ENCODE measurements around the gene SALL3. TPM values are rescaled to one million over a fixed set of nuclear protein-coding genes. Genes with fewer than 3 reads are reported as not detected.

SALL3 gene
- total RNA-seq, 1 donor from 2014 or later, result 7.7 TPM

DNA sequence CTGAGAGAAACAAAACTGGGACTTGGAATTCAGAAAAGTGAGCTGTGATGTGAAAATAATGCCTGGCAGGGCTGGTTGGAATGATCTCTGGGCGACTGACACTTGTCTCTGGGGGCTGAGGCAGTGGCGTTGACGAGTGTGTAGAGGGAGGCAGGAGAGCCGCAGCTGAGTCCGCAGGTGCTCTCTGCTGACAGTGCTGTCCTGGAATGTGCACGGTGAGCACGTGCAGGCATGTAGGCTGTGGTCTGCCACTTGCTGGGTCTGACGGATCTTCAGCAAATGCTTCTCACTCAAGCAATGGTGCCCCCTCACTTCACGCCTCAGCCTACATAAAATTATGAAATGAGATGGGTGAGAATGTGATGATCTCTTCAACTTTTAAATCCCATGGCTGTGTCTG is 51.1 kb downstream of the SALL3 start:
- no peak overlapping the region for H3K4me3 Mint-ChIP-seq (ENCODE audit: unreplicated experiment)
- peaks cover 3% of the 10 kb centered on the region for H3K27me3 Mint-ChIP-seq (ENCODE audit: low read depth, unreplicated experiment)

DNA sequence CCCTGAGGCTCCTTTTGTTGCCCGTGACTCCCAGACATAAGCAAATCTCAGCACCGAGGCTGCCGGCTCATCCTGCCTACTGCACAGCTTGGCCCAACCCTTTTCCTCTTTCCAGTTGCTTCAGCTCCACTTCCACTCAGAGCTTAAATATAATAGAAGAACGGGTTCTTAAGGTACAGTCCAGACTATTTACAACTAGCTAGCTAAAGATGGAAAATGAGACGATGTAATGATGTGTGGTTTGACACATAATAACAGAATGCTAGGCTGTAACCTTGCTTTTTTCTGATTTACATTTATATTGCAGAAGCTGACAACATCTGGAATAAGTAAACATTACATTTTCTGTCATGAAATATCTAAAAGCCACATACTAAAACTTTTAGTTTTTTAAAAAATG is 62.7 kb downstream of the SALL3 start:
- DNase-seq (ENCODE audit: low read depth), result no peak

More for the DNA sequence above, 51.1 kb downstream of the SALL3 start:
- H3K4me1 Mint-ChIP-seq (ENCODE audit: low read depth, unreplicated experiment), result peaks cover 5% of the 10 kb centered on the region
- no peaks in the 10 kb centered on the region for H3K27me3 ChIP-seq (ENCODE audit: insufficient read depth, low read length)
- H3K4me1 ChIP-seq (ENCODE audit: insufficient read depth, low read length), result no peaks in the 10 kb centered on the region
- FAIRE-seq, result no peak
- TF ChIP-seq, protein P1, sequence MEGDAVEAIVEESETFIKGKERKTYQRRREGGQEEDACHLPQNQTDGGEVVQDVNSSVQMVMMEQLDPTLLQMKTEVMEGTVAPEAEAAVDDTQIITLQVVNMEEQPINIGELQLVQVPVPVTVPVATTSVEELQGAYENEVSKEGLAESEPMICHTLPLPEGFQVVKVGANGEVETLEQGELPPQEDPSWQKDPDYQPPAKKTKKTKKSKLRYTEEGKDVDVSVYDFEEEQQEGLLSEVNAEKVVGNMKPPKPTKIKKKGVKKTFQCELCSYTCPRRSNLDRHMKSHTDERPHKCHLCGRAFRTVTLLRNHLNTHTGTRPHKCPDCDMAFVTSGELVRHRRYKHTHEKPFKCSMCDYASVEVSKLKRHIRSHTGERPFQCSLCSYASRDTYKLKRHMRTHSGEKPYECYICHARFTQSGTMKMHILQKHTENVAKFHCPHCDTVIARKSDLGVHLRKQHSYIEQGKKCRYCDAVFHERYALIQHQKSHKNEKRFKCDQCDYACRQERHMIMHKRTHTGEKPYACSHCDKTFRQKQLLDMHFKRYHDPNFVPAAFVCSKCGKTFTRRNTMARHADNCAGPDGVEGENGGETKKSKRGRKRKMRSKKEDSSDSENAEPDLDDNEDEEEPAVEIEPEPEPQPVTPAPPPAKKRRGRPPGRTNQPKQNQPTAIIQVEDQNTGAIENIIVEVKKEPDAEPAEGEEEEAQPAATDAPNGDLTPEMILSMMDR (IDR thresholded peaks at IDR 0.05; ENCODE audit: insufficient read depth, low read depth, low read length), result no peak
- no peak for TF ChIP-seq EZH2 (IDR thresholded peaks at IDR 0.05; ENCODE audit: insufficient read depth, low read length)
- H3K79me2 ChIP-seq (ENCODE audit: insufficient read depth, low read length), result no peaks in the 10 kb centered on the region
- peaks cover 2% of the 10 kb centered on the region for H3K9me3 Mint-ChIP-seq (ENCODE audit: unreplicated experiment)
- H3K9me3 ChIP-seq (ENCODE audit: insufficient read depth, low read depth, low read length), result no peaks in the 10 kb centered on the region
- no peak overlapping the region for H3K9ac ChIP-seq (ENCODE audit: low read length)
- H2AFZ ChIP-seq (ENCODE audit: low read depth, low read length), result no peak overlapping the region
- H3K27ac Mint-ChIP-seq (ENCODE audit: unreplicated experiment), result no peak overlapping the region
- H3K36me3 Mint-ChIP-seq (ENCODE audit: low read depth, unreplicated experiment), result no peaks in the 10 kb centered on the region
- H3K4me3 ChIP-seq (ENCODE audit: insufficient read depth, low read depth, low read length), result no peak overlapping the region
- no peak overlapping the region for H3K27ac ChIP-seq (ENCODE audit: low read depth, low read length)
- H3K4me2 ChIP-seq (ENCODE audit: low read length), result no peak overlapping the region
- no peaks in the 10 kb centered on the region for H4K20me1 ChIP-seq (ENCODE audit: insufficient read depth, low read length)
- no peaks in the 10 kb centered on the region for H3K36me3 ChIP-seq (ENCODE audit: insufficient read depth, low read length)
- DNase-seq (ENCODE audit: low read depth), result no peak

DNA sequence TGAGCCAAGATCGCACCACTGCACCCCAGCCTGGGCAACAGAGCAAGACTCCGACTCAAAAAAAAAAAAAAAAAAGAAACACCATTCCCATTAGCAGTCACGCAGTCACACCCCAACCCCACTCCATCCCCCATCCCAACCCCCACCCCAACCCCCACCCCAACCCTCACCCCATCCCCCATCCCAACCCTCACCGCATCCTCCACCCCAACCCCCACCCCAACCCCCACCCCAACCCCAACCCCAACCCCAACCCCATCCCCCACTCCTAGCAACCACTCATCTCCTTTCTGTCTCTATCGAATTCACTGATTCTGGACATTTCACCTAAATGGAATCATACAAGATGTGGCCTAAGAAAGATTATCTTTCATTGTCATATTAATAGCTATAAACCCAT is 63.7 kb downstream of the SALL3 start:
- Histone ChIP-seq H3K9me3 (ENCODE audit: insufficient read depth, low read depth, low read length) (no peaks in the 10 kb centered on the region), H3K79me2 (ENCODE audit: insufficient read depth, low read length) (no peaks in the 10 kb centered on the region), H3K27ac (ENCODE audit: low read depth, low read length) (no peak overlapping the region), H2AFZ (ENCODE audit: low read depth, low read length) (no peak overlapping the region), H3K4me1 (ENCODE audit: insufficient read depth, low read length) (no peaks in the 10 kb centered on the region), H3K9ac (ENCODE audit: low read length) (no peak overlapping the region), H3K4me3 (ENCODE audit: insufficient read depth, low read depth, low read length) (no peak overlapping the region), H4K20me1 (ENCODE audit: insufficient read depth, low read length) (no peaks in the 10 kb centered on the region), H3K36me3 (ENCODE audit: insufficient read depth, low read length) (no peaks in the 10 kb centered on the region), H3K27me3 (ENCODE audit: insufficient read depth, low read length) (no peaks in the 10 kb centered on the region), H3K4me2 (ENCODE audit: low read length) (no peak overlapping the region)
- Mint-ChIP-seq H3K4me1 (ENCODE audit: low read depth, unreplicated experiment) (no peaks in the 10 kb centered on the region), H3K4me3 (ENCODE audit: unreplicated experiment) (no peak overlapping the region), H3K36me3 (ENCODE audit: low read depth, unreplicated experiment) (no peaks in the 10 kb centered on the region), H3K27ac (ENCODE audit: unreplicated experiment) (no peak overlapping the region), H3K9me3 (ENCODE audit: unreplicated experiment) (peaks cover 2% of the 10 kb centered on the region), H3K27me3 (ENCODE audit: low read depth, unreplicated experiment) (peaks cover 4% of the 10 kb centered on the region)
- TF ChIP-seq, protein P1 (IDR thresholded peaks at IDR 0.05; ENCODE audit: insufficient read depth, low read depth, low read length), result no peak
- no peak for TF ChIP-seq EZH2 (IDR thresholded peaks at IDR 0.05; ENCODE audit: insufficient read depth, low read length)
- no peak for FAIRE-seq
- DNase-seq (ENCODE audit: low read depth), result no peak

More for the DNA sequence above, 62.7 kb downstream of the SALL3 start:
- Histone ChIP-seq H3K36me3 (ENCODE audit: insufficient read depth, low read length) (no peaks in the 10 kb centered on the region), H3K4me3 (ENCODE audit: insufficient read depth, low read depth, low read length) (no peak overlapping the region), H3K9me3 (ENCODE audit: insufficient read depth, low read depth, low read length) (peaks cover 3% of the 10 kb centered on the region), H3K79me2 (ENCODE audit: insufficient read depth, low read length) (no peaks in the 10 kb centered on the region), H3K9ac (ENCODE audit: low read length) (no peak overlapping the region), H4K20me1 (ENCODE audit: insufficient read depth, low read length) (no peaks in the 10 kb centered on the region), H3K4me1 (ENCODE audit: insufficient read depth, low read length) (no peaks in the 10 kb centered on the region), H3K27ac (ENCODE audit: low read depth, low read length) (no peak overlapping the region), H3K27me3 (ENCODE audit: insufficient read depth, low read length) (no peaks in the 10 kb centered on the region), H3K4me2 (ENCODE audit: low read length) (no peak overlapping the region), H2AFZ (ENCODE audit: low read depth, low read length) (no peak overlapping the region)
- TF ChIP-seq, protein P1 (IDR thresholded peaks at IDR 0.05; ENCODE audit: insufficient read depth, low read depth, low read length), result no peak
- no peak for TF ChIP-seq EZH2 (IDR thresholded peaks at IDR 0.05; ENCODE audit: insufficient read depth, low read length)
- no peaks in the 10 kb centered on the region for H3K36me3 Mint-ChIP-seq (ENCODE audit: low read depth, unreplicated experiment)
- H3K27ac Mint-ChIP-seq (ENCODE audit: unreplicated experiment), result no peak overlapping the region
- no peak overlapping the region for H3K4me3 Mint-ChIP-seq (ENCODE audit: unreplicated experiment)
- H3K4me1 Mint-ChIP-seq (ENCODE audit: low read depth, unreplicated experiment), result no peaks in the 10 kb centered on the region
- FAIRE-seq, result no peak
- H3K9me3 Mint-ChIP-seq (ENCODE audit: unreplicated experiment), result peaks cover 3% of the 10 kb centered on the region
- peaks cover 2% of the 10 kb centered on the region for H3K27me3 Mint-ChIP-seq (ENCODE audit: low read depth, unreplicated experiment)

Data from astrocyte (in vitro differentiated cells and primary cell).